CD4-positive, alpha-beta T cell (primary cell): ENCODE results near the gene ADGRD2. TPM values are rescaled to one million over a fixed set of nuclear protein-coding genes. Genes with fewer than 3 reads are reported as not detected.

Source experiments
- ATAC-seq: fragments of 200-7000 bp; cut with Tn5 transposase; one replicate; pipeline ENCODE4 v1.10.0; 2022; ENCODE audit warnings: mild to moderate bottlenecking; ENCODE audit not compliant: poor library complexity
- CTCF ChIA-PET: fragments of 350-600 bp; sonication (Branson Sonifier 250); formaldehyde crosslinking; loops from one replicate; lab custom pipeline; 2021; ENCODE audit warnings: antibody characterized with exemption, inconsistent platforms; lab: Charles Lee
- POLR2A ChIA-PET: fragments of 350-600 bp; sonication (Branson Sonifier 250); formaldehyde crosslinking; loops from one replicate; lab custom pipeline; 2021; ENCODE audit warnings: antibody characterized with exemption, inconsistent platforms; lab: Charles Lee
- DNase-seq, 14 experiments: peaks; one replicate each; pipeline ENCODE4 v3.0.0-alpha.2; 2013 to 2020; ENCODE audit warnings: mixed read lengths in 2 of 14
- H3K27ac ChIP-seq, 2 donors: one replicate each; pipeline versions ENCODE4 v1.5.1 to v1.7.0; 2013; ENCODE audit warnings: low read length in 2 of 2, low read depth in 1 of 2, mild to moderate bottlenecking in 1 of 2
- H3K27me3 ChIP-seq, 2 experiments: 1 replicate in 1 of 2; 2 replicates in 1 of 2; pipeline versions ENCODE4 v1.6.1 to v1.7.0; 2013; ENCODE audit warnings: low read length in 2 of 2, control low read depth in 1 of 2, mild to moderate bottlenecking in 1 of 2, moderate library complexity in 1 of 2; ENCODE audit not compliant: insufficient read depth in 2 of 2, control insufficient read depth in 1 of 2
- H3K36me3 ChIP-seq: one replicate; pipeline ENCODE4 v1.6.1; 2013; ENCODE audit warnings: low read length, control low read depth; ENCODE audit not compliant: insufficient read depth
- H3K4me1 ChIP-seq: one replicate; pipeline ENCODE4 v1.6.1; 2013; ENCODE audit warnings: low read length, control low read depth; ENCODE audit not compliant: insufficient read depth
- H3K4me3 ChIP-seq: one replicate; pipeline ENCODE4 v1.5.1; 2013; ENCODE audit warnings: mild to moderate bottlenecking, low read length, moderate library complexity
- H3K9me3 ChIP-seq, 2 experiments: 1 replicate in 1 of 2; 2 replicates in 1 of 2; pipeline versions ENCODE4 v1.6.1 to v1.7.0; 2013; ENCODE audit warnings: low read length in 2 of 2, mild to moderate bottlenecking in 2 of 2, control low read depth in 1 of 2, moderate library complexity in 1 of 2; ENCODE audit not compliant: control insufficient read depth in 1 of 2, insufficient read depth in 1 of 2
- H3K27ac Mint-ChIP-seq: one replicate; pipeline ENCODE4 v1.8.0; 2020; ENCODE audit warnings: mixed read lengths
- H3K27me3 Mint-ChIP-seq: one replicate; pipeline ENCODE4 v1.8.0; 2021; ENCODE audit warnings: mixed read lengths
- H3K36me3 Mint-ChIP-seq: one replicate; pipeline ENCODE4 v1.8.0; 2021; ENCODE audit warnings: low read depth, mixed read lengths
- H3K4me1 Mint-ChIP-seq: one replicate; pipeline ENCODE4 v1.8.0; 2021; ENCODE audit warnings: low read depth, mixed read lengths
- H3K4me3 Mint-ChIP-seq: one replicate; pipeline ENCODE4 v1.8.0; 2020; ENCODE audit warnings: mild to moderate bottlenecking, mixed read lengths
- H3K9me3 Mint-ChIP-seq: one replicate; pipeline ENCODE4 v1.8.0; 2020; ENCODE audit warnings: mixed read lengths
- CTCF ChIP-seq: fragments of 200-600 bp; IDR thresholded peaks from one replicate; pipeline ENCODE4 v1.8.0; 2022; ENCODE audit warnings: antibody characterized with exemption, mild to moderate bottlenecking
- intact Hi-C, 2 experiments: fragments of 100-400 bp; cut with DNase I in 1 of 2; cut with micrococcal nuclease in 1 of 2; formaldehyde crosslinking; loops; one replicate each; pipeline versions ENCODE4 v1.15.1 to v1.9.0; 2023 to 2025; cut with DNase I, micrococcal nuclease
- total RNA-seq, 174 experiments: library from RNA in 2 of 174; stranded (reverse) in 2 of 174; gene quantifications; one replicate each; pipeline ENCODE4 v1.2.3 and lab custom pipeline; 2021 to 2026

Gene ADGRD2
- total RNA-seq, 2 experiments from 2014 or later, result not detected

DNA sequence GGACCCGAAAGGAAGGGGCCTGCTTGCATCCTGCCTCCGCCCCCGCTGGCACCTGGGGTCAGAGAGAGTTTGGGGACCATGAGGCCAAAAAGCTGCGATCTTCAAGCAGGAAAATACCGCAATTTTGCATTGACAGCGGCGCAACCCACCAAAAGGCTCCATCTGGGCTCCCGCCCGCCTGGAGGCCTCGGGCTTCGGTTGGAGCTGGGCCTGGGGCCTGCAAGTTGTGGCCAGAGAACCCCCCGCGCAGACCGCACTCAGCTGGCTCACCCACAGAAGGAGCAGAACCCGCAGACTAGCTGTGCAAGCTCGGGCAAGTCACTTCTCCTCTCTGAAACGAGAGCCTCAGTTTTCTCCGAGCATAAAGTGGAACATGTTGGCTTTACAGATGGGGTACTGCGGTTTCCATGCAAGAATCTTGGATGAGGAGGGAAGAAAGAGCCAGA is 55.7 kb downstream of the ADGRD2 start:
- intact Hi-C loops, result no loop called here
- Histone ChIP-seq H3K9me3 (peaks cover 0 to 7% of the 10 kb centered on the region in 2 experiments), H3K4me1 (peaks cover 8% of the 10 kb centered on the region), H3K27ac (no peak overlapping the region), H3K4me3 (no peak overlapping the region), H3K27me3 (peaks cover 29 to 38% of the 10 kb centered on the region in 2 experiments), H3K36me3 (no peaks in the 10 kb centered on the region)
- H3K36me3 Mint-ChIP-seq, result no peaks in the 10 kb centered on the region
- ChIA-PET POLR2A (no interaction called here), CTCF (no interaction called here)
- H3K4me3 Mint-ChIP-seq, result no peak overlapping the region
- H3K9me3 Mint-ChIP-seq, result no peaks in the 10 kb centered on the region
- no peak for ATAC-seq
- H3K27ac Mint-ChIP-seq, result no peak overlapping the region
- no peak for DNase-seq
- peaks cover 26% of the 10 kb centered on the region for H3K27me3 Mint-ChIP-seq
- no peak for TF ChIP-seq CTCF
- peaks cover 4% of the 10 kb centered on the region for H3K4me1 Mint-ChIP-seq

GRCh38 chr9:124506433-124506832 is 56.2 kb downstream of the ADGRD2 start:
- no peaks in the 10 kb centered on the region for H3K9me3 Mint-ChIP-seq
- H3K27me3 ChIP-seq, result peaks cover 25 to 35% of the 10 kb centered on the region in 2 experiments
- H3K4me1 Mint-ChIP-seq, result peaks cover 4% of the 10 kb centered on the region
- DNase-seq (no peak), ATAC-seq (no peak)
- no peaks in the 10 kb centered on the region for H3K36me3 Mint-ChIP-seq
- H3K9me3 ChIP-seq, result peaks cover 0 to 7% of the 10 kb centered on the region in 2 experiments
- no peak overlapping the region for H3K27ac Mint-ChIP-seq
- no peak overlapping the region for H3K4me3 Mint-ChIP-seq
- intact Hi-C loops, result no loop called here
- peaks cover 24% of the 10 kb centered on the region for H3K27me3 Mint-ChIP-seq
- no peak for TF ChIP-seq CTCF
- ChIA-PET CTCF (no interaction called here), POLR2A (no interaction called here)
- H3K4me3 ChIP-seq, result no peak overlapping the region
- H3K27ac ChIP-seq, result no peak overlapping the region
- no peaks in the 10 kb centered on the region for H3K36me3 ChIP-seq
- peaks cover 8% of the 10 kb centered on the region for H3K4me1 ChIP-seq

GRCh38 chr9:124506931-124507879 is 57.0 kb downstream of the ADGRD2 start, which contains the start of gene NR5A1:
Gene NR5A1 (minus strand): TSS chr9:124507399. CDS start chr9:124503395, 4,004 bp downstream.
- Histone ChIP-seq H3K9me3 (peaks cover 0 to 7% of the 10 kb centered on the region in 2 experiments), H3K36me3 (no peaks in the 10 kb centered on the region), H3K4me3 (no peak within 1 kb of the TSS), H3K27me3 (peaks cover 24 to 27% of the 10 kb centered on the region in 2 experiments), H3K4me1 (peaks cover 8% of the 10 kb centered on the region), H3K27ac (no peak within 1 kb of the TSS)
- Mint-ChIP-seq H3K9me3 (no peaks in the 10 kb centered on the region), H3K36me3 (no peaks in the 10 kb centered on the region), H3K27me3 (peaks cover 18% of the 10 kb centered on the region), H3K4me3 (no peak within 1 kb of the TSS), H3K4me1 (peaks cover 4% of the 10 kb centered on the region), H3K27ac (no peak within 1 kb of the TSS)
- intact Hi-C loops, result no loop called here
- DNase-seq (no peak), ATAC-seq (no peak)
- no peak for TF ChIP-seq CTCF
- ChIA-PET CTCF (no interaction called here), POLR2A (no interaction called here)
